Measurements from ENCODE around the gene MXRA5. TPM values are rescaled to one million over a fixed set of nuclear protein-coding genes. Genes with fewer than 3 reads are reported as not detected.

The MXRA5 gene
- total and polyA plus RNA-seq, 2 of the 8 experiments (the other 6 are each of a cell fraction or from before 2014, with no cell fraction given) = 0.56 to 1.7 TPM

DNA sequence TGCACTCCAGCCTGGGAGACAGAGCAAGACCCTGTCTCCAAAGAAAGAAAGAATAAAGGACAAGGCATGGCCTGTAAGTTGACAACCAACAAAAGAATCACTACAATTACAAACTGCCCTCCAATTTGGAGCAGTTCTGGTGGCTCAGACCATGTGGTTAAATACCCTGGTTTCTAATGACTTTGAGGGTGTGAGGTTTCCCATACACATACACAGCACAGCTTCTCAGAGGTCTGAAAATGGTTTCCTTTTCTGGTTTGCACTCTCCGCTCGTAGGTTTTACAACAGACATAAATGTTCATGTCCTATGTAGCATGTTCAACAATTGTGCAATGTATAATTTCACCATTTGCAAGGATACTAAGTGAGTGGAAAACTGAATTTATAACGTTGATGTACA is 34.2 kb upstream of the MXRA5 start:
- 63% methylated on average over 3 of the region's 3 CpGs; no CpG with 5 or more reads in 1 of the 2 experiments for WGBS, 2 experiments (ENCODE audit: extremely low coverage in 1 of 2, insufficient coverage in 1 of 2, insufficient read length in 1 of 2, insufficient replicate concordance in 2 of 2, low coverage in 1 of 2, low lambda C conversion rate in 2 of 2, missing lambda C conversion rate in 1 of 2)
- Histone ChIP-seq H3K4ac (replicated peaks; ENCODE audit: insufficient read length, low read depth, low read length) (no peak overlapping the region), H3K36me3 (ENCODE audit: control insufficient read depth in 2 of 4, insufficient read depth in 4 of 4, low read length in 3 of 4) (no peaks in the 10 kb centered on the region), H3K79me1 (ENCODE audit: low read depth, low read length) (no peaks in the 10 kb centered on the region), H3K23ac (ENCODE audit: insufficient read length) (no peak overlapping the region), H2BK15ac (ENCODE audit: low read length) (no peak overlapping the region), H3K4me3 (ENCODE audit: extremely low read depth in 1 of 4, insufficient read depth in 2 of 4, low read depth in 3 of 4, low read length in 4 of 4) (no peak overlapping the region), H3K56ac (replicated peaks; ENCODE audit: insufficient read length, low read depth, low read length) (no peak overlapping the region), H3K4me1 (replicated peaks in 1 of 4; ENCODE audit: control insufficient read depth in 3 of 4, insufficient read depth in 4 of 4, low read length in 3 of 4) (no peaks in the 10 kb centered on the region), H2AFZ (ENCODE audit: low read length) (no peak overlapping the region), H2BK20ac (ENCODE audit: low read length) (no peak overlapping the region), H4K91ac (replicated peaks; ENCODE audit: insufficient read length, low read length) (no peak overlapping the region), H2BK12ac (ENCODE audit: low read depth, low read length) (no peak overlapping the region), H3K79me2 (ENCODE audit: control insufficient read depth in 1 of 2, insufficient read depth in 2 of 2, low read length in 2 of 2) (no peaks in the 10 kb centered on the region), H3K4me2 (ENCODE audit: insufficient read depth in 1 of 2, low read depth in 2 of 2, low read length in 2 of 2) (no peak overlapping the region), H3K9me3 (ENCODE audit: insufficient read depth in 2 of 2, low read depth in 1 of 2, low read length in 1 of 2) (no peaks in the 10 kb centered on the region), H2BK5ac (ENCODE audit: low read depth, low read length) (no peak overlapping the region), H3K27me3 (replicated peaks in 1 of 4; ENCODE audit: control insufficient read depth in 3 of 4, extremely low read depth in 1 of 4, insufficient read depth in 3 of 4, low read length in 3 of 4) (no peaks in the 10 kb centered on the region), H4K20me1 (replicated peaks in 1 of 2; ENCODE audit: control insufficient read depth in 1 of 2, insufficient read depth in 2 of 2, low read length in 2 of 2) (peaks cover 0 to 2% of the 10 kb centered on the region in 2 experiments), H3K9ac (replicated peaks in 1 of 4; ENCODE audit: extremely low read depth in 1 of 4, low read depth in 3 of 4, low read length in 3 of 4) (no peak overlapping the region), H3K27ac (ENCODE audit: low read depth, low read length) (no peak overlapping the region), H2BK120ac (replicated peaks; ENCODE audit: low read depth, low read length) (no peak overlapping the region), H2AK5ac (ENCODE audit: low read depth, low read length) (no peak overlapping the region), H3K23me2 (ENCODE audit: low read depth, low read length) (0 out of 2 replicates have a peak, but pooled peaks cover 2% of the 10 kb centered on the region), H3K18ac (ENCODE audit: extremely low read depth, low read length) (no peak overlapping the region), H4K8ac (ENCODE audit: extremely low read depth, insufficient read depth, low read length) (no peak overlapping the region), H3K14ac (ENCODE audit: insufficient read length) (no peak overlapping the region), H4K5ac (ENCODE audit: insufficient read length, low read depth, low read length) (no peak overlapping the region)
- ChIA-PET CTCF (ENCODE audit: partially characterized antibody) (no interaction called here), POLR2A (ENCODE audit: partially characterized antibody) (no interaction called here)
- no peak for TF ChIP-seq CREB1 (IDR thresholded peaks at IDR 0.05)
- no peak for TF ChIP-seq TAF1 (IDR thresholded peaks at IDR 0.05; ENCODE audit: low read depth, low read length)
- TF ChIP-seq TAF7 (optimal IDR thresholded peaks at IDR 0.05; ENCODE audit: borderline replicate concordance, low read depth, low read length) = no peak
- no peak for TF ChIP-seq RNF2 (IDR thresholded peaks at IDR 0.05; ENCODE audit: borderline replicate concordance, low read depth, low read length, missing control alignments, poor library complexity, severe bottlenecking)
- no peak for TF ChIP-seq POLR2A (IDR thresholded peaks at IDR 0.05; ENCODE audit: control extremely low read depth in 1 of 2, low read depth in 2 of 2, low read length in 2 of 2)
- TF ChIP-seq EGR1 (IDR thresholded peaks at IDR 0.05; ENCODE audit: borderline replicate concordance, low read depth, low read length) = no peak
- TF ChIP-seq, protein P1, sequence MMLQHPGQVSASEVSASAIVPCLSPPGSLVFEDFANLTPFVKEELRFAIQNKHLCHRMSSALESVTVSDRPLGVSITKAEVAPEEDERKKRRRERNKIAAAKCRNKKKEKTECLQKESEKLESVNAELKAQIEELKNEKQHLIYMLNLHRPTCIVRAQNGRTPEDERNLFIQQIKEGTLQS (IDR thresholded peaks at IDR 0.05; ENCODE audit: insufficient read depth, low read depth, low read length) = no peak
- TF ChIP-seq SUZ12 (IDR thresholded peaks at IDR 0.05; ENCODE audit: low read length) = no peak
- FAIRE-seq = no peak
- no peak for DNase-seq (ENCODE audit: low read depth in 1 of 2, low spot score in 2 of 2)
